ENCODE measurements around the gene TNFSF4. TPM values are rescaled to one million over a fixed set of nuclear protein-coding genes. Genes with fewer than 3 reads are reported as not detected.

Gene TNFSF4
- total RNA-seq: 19.0 and 19.5 TPM in 2 replicates

DNA sequence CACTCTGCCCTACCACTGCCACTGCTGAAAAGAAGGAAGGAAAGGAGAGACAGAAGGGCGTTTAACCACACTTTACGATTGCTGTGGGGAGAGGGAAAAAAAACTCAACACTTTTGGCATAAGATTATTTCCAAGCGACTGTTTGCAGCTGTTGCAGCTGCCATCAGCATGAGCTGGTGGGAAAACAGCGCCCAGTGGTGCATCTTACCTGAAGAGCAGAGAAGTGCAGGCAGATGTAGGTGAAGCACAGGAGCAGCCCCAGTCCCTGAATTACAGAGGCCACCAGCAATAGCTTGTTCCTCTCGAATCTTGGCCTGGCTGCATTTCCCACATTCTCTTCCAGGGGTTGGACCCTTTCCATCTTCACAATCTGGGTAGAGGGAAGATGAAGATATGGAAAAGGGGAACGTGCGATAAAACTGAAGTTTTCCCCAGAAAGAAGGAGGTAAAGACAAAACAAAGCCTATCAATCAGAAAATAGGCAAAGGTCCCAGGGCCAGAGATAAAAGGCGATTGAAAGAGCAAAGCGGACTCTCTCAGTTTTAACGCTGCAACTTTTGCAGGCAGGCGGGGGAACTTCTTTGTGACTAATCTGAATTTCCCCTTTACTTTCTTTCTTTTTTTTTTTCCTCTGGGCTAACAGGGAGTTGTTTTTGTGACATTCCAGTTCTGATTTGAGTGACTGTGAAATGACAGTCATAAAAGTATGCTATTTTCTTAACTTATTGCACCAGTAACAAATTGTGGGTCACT lies at the start of gene TNFSF4:
TSS of gene TNFSF4 (minus strand) at position 516 of the 753 bp plus-strand sequence. CDS start at position 361, 155 bp downstream.

Other genes with a start within 250 kb of the TNFSF4 start
- gene TNFSF18, start 156.4 kb downstream of the TNFSF4 start, total RNA-seq: 0.86 and 1.9 TPM in 2 replicates

Data from myometrial cell (primary cell).